Right atrium auricular region (tissue), 2 donors: ENCODE results near the gene FAM98B. TPM values are rescaled to one million over a fixed set of nuclear protein-coding genes. Genes with fewer than 3 reads are reported as not detected.

Experiments used
- DNase-seq: peaks from one replicate; pipeline ENCODE4 v3.0.0-alpha.2; 2019; ENCODE audit warnings: low spot score
- H3K27ac ChIP-seq, 2 donors: fragments of 200-600 bp; sonication (generic); 1 replicate in 1 of 2; 2 replicates in 1 of 2; pipeline ENCODE4 v1.5.1; 2016 to 2019
- H3K27me3 ChIP-seq, 2 donors: fragments of 200-600 bp; sonication (generic); one replicate each; pipeline versions ENCODE4 v1.5.1 to v1.6.0; 2017 to 2019
- H3K36me3 ChIP-seq: fragments of 200-600 bp; sonication (generic); one replicate; pipeline ENCODE4 v1.5.1; 2016
- H3K4me1 ChIP-seq, 2 donors: fragments of 200-600 bp; sonication (generic); one replicate each; pipeline versions ENCODE4 v1.5.1 to v1.6.0; 2017 to 2019
- H3K4me3 ChIP-seq, 2 donors: fragments of 200-600 bp; sonication (generic); 1 replicate in 1 of 2; 2 replicates in 1 of 2; pipeline ENCODE4 v1.5.1; 2017 to 2019; ENCODE audit warnings: mild to moderate bottlenecking in 1 of 2, moderate library complexity in 1 of 2
- H3K9me3 ChIP-seq, 2 donors: fragments of 200-600 bp; sonication (generic); one replicate each; pipeline ENCODE4 v1.5.1; 2019
- CTCF ChIP-seq, 2 donors: fragments of 200-600 bp; sonication (generic); IDR thresholded peaks; one replicate each; pipeline ENCODE4 v1.5.1; 2019; ENCODE audit warnings: antibody characterized with exemption in 2 of 2
- total RNA-seq, 2 donors: library from RNA; depleted of rRNA; stranded (reverse); fragments of >200 nt; gene quantifications; one replicate each; pipeline ENCODE4 v1.1.0, GENCODE V29; 2016

FAM98B gene
- total RNA-seq, 2 donors from 2014 or later: 9.8 to 13.4 TPM

DNA sequence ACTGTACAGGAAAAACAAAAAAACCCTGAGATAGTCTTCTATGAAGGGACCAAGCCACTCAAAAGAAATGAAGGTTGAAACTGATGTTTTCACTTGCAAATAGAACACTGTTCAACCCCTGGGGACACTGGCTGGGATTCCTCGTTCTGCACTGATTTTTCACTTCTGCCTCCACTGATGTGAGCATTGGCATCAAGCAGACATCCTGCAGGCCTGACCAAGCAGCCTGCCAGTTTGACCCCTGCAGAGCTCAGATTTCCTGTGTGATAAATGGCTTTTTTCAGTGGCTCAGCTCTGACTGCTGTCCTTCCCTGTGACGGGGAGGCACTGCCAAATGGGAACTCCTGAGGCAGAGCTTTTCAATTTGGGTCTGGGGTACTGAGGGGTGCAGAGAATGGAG lies 60.7 kb downstream of the FAM98B start:
- no peaks in the 10 kb centered on the region for H3K9me3 ChIP-seq
- H3K27ac ChIP-seq: no peak overlapping the region
- H3K36me3 ChIP-seq: no peaks in the 10 kb centered on the region
- no peak overlapping the region for H3K4me3 ChIP-seq
- DNase-seq: no peak
- no peaks in the 10 kb centered on the region for H3K27me3 ChIP-seq
- H3K4me1 ChIP-seq: no peaks in the 10 kb centered on the region
- TF ChIP-seq CTCF (IDR thresholded peaks at IDR 0.05): no peak

DNA sequence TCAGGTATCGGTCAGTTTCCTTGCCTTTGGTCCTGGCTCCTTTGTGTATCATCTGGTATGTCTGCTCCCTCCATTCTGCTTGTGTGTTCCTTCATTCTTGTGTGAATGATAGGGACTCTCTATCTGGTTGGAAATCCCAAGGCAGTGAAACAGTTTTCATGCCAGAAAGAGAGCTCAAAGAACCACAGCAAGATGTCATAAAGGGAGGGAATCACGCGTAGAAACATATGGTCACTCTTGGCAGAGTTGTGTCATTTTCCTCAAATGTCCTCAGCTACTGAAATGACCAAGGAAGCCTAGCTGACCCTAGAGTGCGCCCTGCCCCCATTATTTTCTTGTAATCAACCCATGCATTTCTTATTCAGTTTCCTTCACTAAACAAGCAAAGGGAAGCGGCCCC lies 62.7 kb downstream of the FAM98B start:
- DNase-seq: no peak
- Histone ChIP-seq H3K9me3 (no peaks in the 10 kb centered on the region), H3K27ac (no peak overlapping the region), H3K4me3 (no peak overlapping the region), H3K4me1 (no peaks in the 10 kb centered on the region), H3K36me3 (no peaks in the 10 kb centered on the region), H3K27me3 (peaks cover 0 to 3% of the 10 kb centered on the region in 2 donors)
- TF ChIP-seq CTCF (IDR thresholded peaks at IDR 0.05): no peak

DNA sequence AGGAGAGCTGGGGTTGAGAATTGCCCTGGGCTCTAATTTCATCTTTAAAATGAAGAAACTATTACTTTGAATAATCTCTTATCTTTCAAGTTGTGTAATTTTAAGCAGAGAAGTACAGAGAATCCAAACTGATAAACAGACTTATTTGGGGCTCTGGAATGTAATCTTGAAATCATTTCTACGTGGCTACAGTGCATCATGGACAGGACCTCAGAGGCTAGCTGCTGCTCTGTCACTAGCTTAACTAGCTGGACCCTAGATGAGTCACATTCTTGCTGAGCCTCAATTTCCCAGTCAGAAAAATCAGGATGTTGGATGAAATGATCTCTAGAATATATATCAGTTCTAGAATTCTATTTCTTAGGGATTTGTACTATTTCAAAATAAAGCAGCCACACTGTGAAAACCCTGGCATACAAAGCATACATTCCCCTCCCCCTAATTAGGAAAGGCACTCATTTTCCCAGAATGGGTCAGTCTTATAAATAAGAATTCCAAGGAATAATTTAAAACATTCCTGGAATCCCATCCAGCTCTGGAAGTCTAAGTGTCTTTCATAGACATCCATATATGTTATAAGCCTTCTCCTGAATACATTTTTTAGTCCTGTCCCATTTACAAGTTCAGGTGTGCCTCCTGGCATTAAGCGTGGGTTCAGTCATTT lies 63.5 kb downstream of the FAM98B start:
- H3K27ac ChIP-seq: no peak overlapping the region
- H3K9me3 ChIP-seq: no peaks in the 10 kb centered on the region
- H3K4me3 ChIP-seq: no peak overlapping the region
- no peak for DNase-seq
- no peak for TF ChIP-seq CTCF (IDR thresholded peaks at IDR 0.05)
- H3K27me3 ChIP-seq: peaks cover 0 to 4% of the 10 kb centered on the region in 2 donors
- H3K4me1 ChIP-seq: no peaks in the 10 kb centered on the region
- H3K36me3 ChIP-seq: no peaks in the 10 kb centered on the region

- Histone ChIP-seq H3K4me3 (no peak overlapping the region), H3K4me1 (no peaks in the 10 kb centered on the region), H3K9me3 (no peaks in the 10 kb centered on the region), H3K27me3 (peaks cover 0 to 4% of the 10 kb centered on the region in 2 donors), H3K36me3 (no peaks in the 10 kb centered on the region), H3K27ac (no peak overlapping the region)
- no peak for TF ChIP-seq CTCF (IDR thresholded peaks at IDR 0.05)
- DNase-seq: no peak
These were observed 64.2 kb downstream of the FAM98B start for GRCh38 chr15:38518084-38518483.

GRCh38 chr15:38520035-38520434 lies 66.1 kb downstream of the FAM98B start:
- DNase-seq: no peak
- Histone ChIP-seq H3K9me3 (no peaks in the 10 kb centered on the region), H3K4me1 (no peaks in the 10 kb centered on the region), H3K36me3 (no peaks in the 10 kb centered on the region), H3K27me3 (peaks cover 0 to 4% of the 10 kb centered on the region in 2 donors), H3K27ac (no peak overlapping the region), H3K4me3 (no peak overlapping the region)
- TF ChIP-seq CTCF (IDR thresholded peaks at IDR 0.05): no peak

GRCh38 chr15:38521316-38521715 lies 67.4 kb downstream of the FAM98B start:
- Histone ChIP-seq H3K4me1 (no peaks in the 10 kb centered on the region), H3K36me3 (no peaks in the 10 kb centered on the region), H3K27me3 (peaks cover 0 to 4% of the 10 kb centered on the region in 2 donors), H3K9me3 (no peaks in the 10 kb centered on the region), H3K4me3 (no peak overlapping the region), H3K27ac (no peak overlapping the region)
- TF ChIP-seq CTCF (IDR thresholded peaks at IDR 0.05): no peak
- no peak for DNase-seq
